NB4 (cell line): ENCODE results near the gene PDE7B.

Experiments
- DNase-seq: peaks from one replicate; pipeline ENCODE4 v3.0.0; 2010; ENCODE audit warnings: low read depth
- H3K4me3 ChIP-seq: one replicate; pipeline ENCODE4 v1.5.1; 2011; ENCODE audit warnings: mild to moderate bottlenecking, low read depth, low read length, moderate library complexity
- CTCF ChIP-seq: IDR thresholded peaks from one replicate; pipeline ENCODE4 v1.5.1; 2012; ENCODE audit warnings: low read depth, low read length
- MAX ChIP-seq: IDR thresholded peaks from 2 replicates; pipeline ENCODE4 v1.6.1; 2011; ENCODE audit warnings: low read depth, low read length
- MYC ChIP-seq: IDR thresholded peaks from 2 replicates; pipeline ENCODE4 v1.6.1; 2011; ENCODE audit warnings: low read depth, low read length
- POLR2A ChIP-seq: IDR thresholded peaks from 2 replicates; pipeline ENCODE4 v1.6.1; 2011; ENCODE audit warnings: mild to moderate bottlenecking; ENCODE audit not compliant: insufficient read length; ENCODE audit errors: extremely low read depth

The PDE7B gene

DNA sequence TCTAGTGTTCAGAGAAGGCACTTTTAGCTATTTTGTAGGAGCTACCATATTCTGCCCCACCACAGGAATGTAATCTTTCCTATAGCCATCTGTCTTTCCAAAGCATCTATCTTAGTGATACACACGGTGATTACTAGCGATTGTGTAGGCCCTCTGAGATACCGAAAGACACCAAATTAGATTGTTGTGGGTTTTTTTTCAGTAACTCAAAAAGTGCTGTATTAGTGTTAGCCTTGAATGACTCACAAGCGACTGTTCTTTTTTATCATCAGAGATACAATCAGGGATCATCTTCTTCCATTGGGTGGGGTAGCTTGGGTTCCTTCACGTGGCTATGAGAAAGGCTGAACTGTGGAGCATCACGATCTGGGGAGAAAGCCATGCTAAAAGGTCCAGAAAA is 238.4 kb downstream of the PDE7B start:
- no peak for DNase-seq
- no peak overlapping the region for H3K4me3 ChIP-seq
- no peak for TF ChIP-seq MYC
- no peak for TF ChIP-seq POLR2A
- no peak for TF ChIP-seq CTCF
- no peak for TF ChIP-seq MAX

- no peak for TF ChIP-seq CTCF
- TF ChIP-seq MYC, result no peak
- no peak for TF ChIP-seq MAX
- no peak for TF ChIP-seq POLR2A
- DNase-seq, result no peak
- H3K4me3 ChIP-seq, result no peak overlapping the region
These were observed 239.4 kb downstream of the PDE7B start for GRCh38 chr6:136090929-136091328.

DNA sequence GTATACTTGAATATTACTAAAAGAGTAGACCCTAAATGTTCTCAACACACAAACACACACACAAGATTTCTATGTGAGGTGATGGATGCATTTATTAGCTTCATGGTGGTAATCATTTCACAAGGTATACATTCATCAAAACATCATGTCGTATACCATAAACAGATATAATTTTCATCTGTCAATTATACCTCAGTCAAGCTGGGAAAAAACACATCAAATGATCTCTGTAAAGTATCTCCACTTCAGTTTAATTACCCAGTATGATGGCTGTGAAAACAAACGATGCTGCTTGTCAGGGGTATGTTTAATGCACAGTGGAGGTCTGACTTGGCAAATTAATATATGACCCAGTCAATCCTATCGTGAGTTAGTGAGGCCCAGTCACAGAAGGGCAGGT is 241.4 kb downstream of the PDE7B start:
- no peak for TF ChIP-seq POLR2A
- TF ChIP-seq MAX, result no peak
- TF ChIP-seq CTCF, result no peak
- TF ChIP-seq MYC, result no peak
- no peak for DNase-seq
- no peak overlapping the region for H3K4me3 ChIP-seq

- TF ChIP-seq CTCF (no peak), MAX (no peak), MYC (no peak), POLR2A (no peak)
- no peak overlapping the region for H3K4me3 ChIP-seq
- DNase-seq, result no peak
These were observed 242.3 kb downstream of the PDE7B start for GRCh38 chr6:136093835-136094234.

DNA sequence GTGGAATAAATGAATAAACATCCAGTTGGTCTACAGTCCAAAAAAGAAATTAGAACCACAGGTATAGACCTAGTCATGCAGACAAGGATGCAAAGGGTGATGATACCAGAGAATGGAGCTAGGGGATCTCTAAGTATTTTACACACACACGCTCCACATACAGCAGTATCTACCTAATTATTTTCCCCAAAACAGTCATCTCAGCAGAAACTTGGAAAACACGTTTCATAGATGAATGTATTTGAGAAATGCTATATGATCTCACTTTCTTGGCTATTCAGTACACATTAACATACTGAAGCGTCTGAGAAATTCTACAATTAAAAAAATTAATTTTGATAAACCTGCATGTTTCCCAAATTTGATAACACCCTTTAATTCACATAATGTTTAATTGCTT is 243.3 kb downstream of the PDE7B start:
- no peak for DNase-seq
- TF ChIP-seq MYC (no peak), POLR2A (no peak), CTCF (no peak), MAX (no peak)
- H3K4me3 ChIP-seq, result no peak overlapping the region

DNA sequence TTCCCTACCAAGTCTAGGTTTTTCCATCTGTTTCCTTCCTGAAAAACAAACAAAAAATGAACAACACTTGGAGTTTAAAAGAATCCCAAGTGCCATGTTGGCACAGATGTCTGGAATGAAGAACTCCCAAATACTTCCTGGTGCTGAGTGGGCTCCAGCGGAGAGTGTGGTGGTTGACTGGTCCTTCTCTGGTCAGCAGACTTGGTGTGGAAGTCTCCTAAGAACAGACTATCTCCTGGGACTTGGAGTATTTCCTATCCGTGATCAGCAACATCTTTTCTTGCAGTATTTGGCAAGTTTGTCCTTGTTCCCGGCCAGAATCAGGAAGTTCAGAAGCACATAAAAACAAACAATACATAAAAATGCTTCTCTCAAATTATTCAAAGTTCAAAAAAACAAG is 244.5 kb downstream of the PDE7B start:
- H3K4me3 ChIP-seq, result no peak overlapping the region
- TF ChIP-seq CTCF, result no peak
- no peak for TF ChIP-seq MAX
- TF ChIP-seq MYC, result no peak
- TF ChIP-seq POLR2A, result no peak
- DNase-seq, result no peak
